DMS79 treated with DMSO at 0.1 percent for 48 hours (cell line): Measurements from ENCODE around the gene GPC4.

Experiments
- DNase-seq: peaks from one replicate; lab custom pipeline; 2025; lab: John Stamatoyannopoulos, UW

GPC4 gene

DNA sequence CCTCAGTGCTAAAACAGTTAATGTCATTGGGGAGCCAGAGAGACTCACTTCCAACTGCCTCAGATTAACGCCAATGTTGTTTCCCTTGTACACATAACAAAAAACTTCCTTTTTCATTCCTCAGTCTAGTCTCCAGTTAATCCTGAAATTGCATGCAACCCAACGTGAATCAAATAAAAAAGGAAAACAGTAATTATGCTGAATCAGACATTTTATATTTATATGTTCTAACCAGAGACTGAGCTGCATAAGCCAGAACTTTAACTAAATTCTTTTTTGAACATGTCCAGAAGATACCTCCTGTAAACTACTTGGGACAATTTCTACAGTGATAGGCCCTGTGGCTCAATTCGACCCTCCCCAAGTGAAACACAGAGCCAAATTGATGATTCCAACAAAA is 4.7 kb downstream of the GPC4 start:
- DNase-seq, result no peak

DNA sequence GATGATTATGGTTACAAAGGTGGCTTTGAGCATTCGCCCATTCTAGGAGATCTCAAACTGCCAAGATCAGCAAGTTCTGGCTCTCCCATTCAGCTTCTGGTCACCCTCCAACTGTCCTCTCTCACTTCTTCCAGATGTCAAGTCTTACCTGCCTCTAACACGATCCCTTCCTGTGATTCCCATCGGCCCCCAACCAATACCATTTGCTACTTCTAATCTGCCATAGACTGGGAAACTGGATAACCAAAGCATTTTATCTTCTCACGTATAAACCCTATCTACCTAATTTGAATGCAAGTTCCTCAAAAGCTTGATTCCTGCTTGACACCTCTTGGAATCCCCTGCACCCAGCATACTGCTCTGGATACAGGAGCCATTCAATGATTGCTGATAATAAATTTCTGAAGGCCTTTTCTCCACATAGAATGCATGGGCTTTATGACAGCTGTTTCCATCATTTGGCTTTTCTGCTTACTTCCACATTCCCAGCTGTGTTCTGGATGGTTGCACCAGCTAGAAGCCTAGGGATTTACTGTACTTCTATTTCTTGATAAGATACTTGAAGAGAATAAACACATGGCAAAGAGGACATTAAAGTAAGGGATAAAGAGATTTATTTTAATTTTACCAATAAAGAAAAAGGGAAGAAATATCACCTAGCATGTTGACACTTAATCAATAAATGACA is 9.6 kb downstream of the GPC4 start:
- no peak for DNase-seq

- no peak for DNase-seq
Observed at GRCh38 chrX:133403984-133404383, 11.3 kb downstream of the GPC4 start.

- no peak for DNase-seq
Observed at GRCh38 chrX:133402830-133403625, 12.3 kb downstream of the GPC4 start.

DNA sequence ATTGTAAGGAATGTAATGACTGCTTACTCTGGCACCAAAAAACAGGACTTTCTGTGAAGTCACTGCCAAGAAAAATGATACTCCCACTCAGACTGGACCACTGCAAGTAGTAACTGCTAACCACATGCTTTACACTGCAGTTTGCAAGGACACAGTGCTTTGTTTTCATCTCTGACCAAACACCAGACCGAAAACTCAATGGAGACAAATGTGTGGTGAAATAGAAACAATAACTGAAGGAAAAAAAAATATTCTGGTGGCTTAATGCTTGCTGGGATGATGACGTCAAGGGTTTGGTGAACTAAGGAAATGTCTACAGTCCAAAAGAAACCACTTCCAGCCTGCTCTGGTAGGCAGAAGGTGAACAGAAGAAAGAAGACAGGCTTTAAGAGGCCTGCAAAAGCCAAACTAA is 13.2 kb downstream of the GPC4 start:
- no peak for DNase-seq

DNA sequence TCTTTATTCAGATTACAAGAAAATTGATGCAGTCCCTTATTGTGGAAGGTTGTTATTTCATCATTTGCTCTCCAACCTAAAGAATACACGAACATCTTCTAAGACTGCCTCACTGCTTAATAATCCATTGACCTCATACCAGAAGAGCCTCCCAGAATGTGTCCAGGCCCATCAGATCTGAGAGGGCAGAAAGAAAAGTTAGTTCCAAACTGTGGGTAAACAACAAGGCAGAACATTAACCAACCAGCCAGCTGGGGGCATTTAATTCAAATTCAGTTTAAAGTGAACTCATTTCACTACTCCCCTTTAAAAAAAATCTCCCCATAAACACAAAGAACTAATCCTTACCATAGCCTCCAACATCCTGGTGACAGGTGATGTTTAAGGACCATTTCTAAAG is 13.8 kb downstream of the GPC4 start:
- DNase-seq, result no peak

- DNase-seq, result no peak
Observed at GRCh38 chrX:133399411-133399810, 15.9 kb downstream of the GPC4 start.

DNA sequence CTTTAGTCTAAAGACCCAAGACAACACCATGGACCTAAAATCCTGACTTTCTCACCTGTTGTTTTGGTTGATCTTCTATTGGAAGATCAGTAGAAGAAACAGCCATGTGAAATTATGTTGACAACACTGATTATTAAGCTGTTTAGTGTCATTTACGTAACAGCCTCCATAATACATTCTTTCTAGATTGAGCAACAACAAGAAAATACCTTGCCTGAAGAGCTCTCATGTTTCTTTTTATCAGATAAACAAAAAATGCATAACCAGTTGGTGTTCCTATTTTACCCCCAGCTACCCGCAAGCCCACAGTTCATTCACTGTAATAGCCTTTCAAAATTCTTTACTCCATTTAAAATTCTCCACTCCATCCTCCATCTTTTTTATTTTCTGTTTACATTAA is 20.5 kb downstream of the GPC4 start:
- no peak for DNase-seq

DNA sequence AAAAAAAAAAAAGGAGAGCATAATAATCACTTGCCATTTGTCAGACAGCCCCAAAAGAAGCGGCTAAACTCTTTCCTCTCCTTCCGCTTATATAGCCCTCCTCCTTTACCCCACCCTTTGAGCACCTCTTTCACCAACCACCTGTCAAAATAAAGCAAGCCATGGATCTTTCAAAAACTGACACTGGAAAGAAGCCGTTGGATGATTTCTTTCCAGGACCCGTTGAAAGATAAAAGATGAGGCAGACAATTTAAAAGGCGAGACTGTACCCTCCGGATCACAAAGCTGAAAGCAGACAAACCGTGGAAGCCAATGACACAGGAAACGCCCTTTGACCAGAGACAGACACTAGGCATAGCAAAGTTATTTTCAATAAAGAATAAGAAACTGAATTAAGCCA is 22.6 kb downstream of the GPC4 start:
- no peak for DNase-seq

DNA sequence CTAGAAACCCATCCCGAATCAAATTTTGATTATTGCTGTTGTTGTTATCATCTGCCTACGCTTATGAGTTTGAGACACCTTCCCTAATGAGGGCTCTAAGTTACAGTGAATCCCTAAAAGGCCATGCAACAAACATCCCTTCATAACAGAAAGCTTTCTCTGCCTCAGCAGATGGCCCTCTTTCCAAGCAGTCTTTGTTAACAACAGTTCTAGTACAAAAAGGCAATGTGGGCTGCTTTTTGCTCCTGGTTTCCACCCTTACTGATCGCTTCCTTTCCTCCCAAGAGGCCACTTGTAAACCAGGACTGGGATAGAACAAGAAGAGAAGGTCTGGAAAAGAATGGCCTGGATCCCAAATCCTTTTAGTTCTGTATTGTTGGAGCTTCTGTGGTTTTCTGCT is 24.2 kb downstream of the GPC4 start:
- no peak for DNase-seq

DNA sequence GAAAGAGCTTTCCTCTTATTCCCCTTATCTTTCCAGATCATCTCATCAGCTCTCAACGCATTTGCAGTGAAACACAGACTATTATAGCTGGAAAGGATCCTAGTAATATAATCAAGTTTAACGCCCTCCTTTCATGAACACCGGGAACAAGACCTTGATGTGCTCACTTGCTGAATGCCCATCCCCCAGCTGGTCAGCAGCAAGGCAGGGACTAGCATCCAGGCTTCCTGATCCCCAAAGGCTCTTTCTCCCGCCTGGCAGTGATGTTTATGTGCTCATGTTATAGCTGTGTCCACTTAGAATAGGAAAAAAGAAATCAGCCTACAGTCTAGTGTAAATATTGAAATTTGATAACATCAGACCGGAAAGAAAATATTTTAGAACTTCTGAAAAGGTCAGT is 24.6 kb downstream of the GPC4 start:
- no peak for DNase-seq

DNA sequence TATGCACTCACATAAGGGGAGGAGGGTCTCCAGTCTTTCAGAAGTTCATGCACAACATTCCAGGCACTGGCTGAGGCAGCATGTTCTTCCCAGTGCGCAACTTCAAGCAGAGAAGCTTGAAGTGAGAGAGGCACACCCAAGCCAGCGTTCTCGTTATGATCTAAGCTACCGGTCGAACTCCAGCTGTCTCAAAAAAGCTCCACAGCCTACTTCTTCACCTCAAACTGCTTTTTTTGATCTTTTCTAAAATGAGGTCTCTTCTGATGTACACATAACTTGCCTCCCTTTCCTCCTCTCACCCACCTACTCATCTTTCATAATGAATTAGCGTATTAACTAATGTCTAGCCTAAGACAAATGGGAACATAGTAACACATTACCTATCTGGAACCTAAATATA is 25.3 kb downstream of the GPC4 start:
- no peak for DNase-seq

DNA sequence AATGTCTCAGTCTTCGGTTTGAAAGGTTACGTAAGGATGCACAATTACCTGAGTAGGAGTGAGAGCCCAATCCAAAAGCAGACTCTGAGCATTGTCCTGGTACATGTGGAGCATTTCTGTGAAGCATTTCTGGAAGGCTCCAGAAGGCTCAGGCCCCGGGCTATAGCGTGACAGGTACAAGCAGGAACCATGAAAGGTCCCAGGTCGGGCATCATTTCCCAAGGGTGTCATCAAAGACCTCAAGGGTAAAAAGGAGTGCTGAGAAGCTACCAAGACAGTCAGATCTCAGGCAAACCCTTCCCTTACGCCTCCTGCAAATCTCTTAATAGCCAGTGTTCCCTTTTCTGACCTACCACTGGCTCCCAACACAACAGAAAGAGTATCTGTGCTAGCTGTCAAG is 30.8 kb downstream of the GPC4 start:
- no peak for DNase-seq

- DNase-seq, result no peak
Observed at GRCh38 chrX:133380711-133381619, 34.3 kb downstream of the GPC4 start.

- no peak for DNase-seq
Observed at GRCh38 chrX:133376422-133376821, 38.9 kb downstream of the GPC4 start.

DNA sequence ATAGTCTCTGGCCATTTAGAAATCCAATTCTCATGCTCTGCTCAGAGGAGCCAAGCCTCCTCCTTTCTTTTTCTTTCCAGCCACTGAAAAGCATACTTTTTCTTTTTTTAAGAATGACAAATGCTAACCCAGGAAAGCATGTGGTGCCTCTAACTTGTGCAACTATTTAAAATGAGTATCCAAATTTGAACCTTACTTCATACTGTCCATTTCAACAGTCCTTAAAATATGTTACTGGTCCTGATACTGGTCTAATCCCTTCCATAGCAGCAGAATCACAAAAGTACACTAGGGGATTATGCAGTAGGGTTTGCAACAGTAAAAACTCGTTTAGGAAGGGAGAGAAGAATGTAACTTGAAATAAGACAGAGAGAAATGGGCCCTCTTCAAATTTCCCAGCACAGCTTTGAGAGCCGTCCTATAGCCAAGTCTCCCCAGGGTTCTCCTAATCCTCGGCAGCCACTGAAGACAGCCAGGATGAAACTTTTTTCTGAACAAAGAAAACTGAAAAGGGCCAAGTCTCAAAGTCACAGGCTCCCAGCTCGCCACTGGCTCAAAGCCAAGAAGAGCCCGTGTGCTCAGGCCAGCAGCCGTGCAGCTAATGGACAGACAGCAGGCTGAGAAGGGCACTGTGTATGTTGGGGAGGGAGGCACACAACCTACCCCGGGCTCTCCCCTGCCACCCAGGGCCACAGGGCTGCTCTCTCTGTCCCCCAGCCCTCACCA is 39.5 kb downstream of the GPC4 start:
- DNase-seq, result no peak

GRCh38 chrX:133374874-133375387 is 40.4 kb downstream of the GPC4 start:
- DNase-seq, result no peak

- no peak for DNase-seq
Observed at GRCh38 chrX:133373386-133374079, 41.8 kb downstream of the GPC4 start.

DNA sequence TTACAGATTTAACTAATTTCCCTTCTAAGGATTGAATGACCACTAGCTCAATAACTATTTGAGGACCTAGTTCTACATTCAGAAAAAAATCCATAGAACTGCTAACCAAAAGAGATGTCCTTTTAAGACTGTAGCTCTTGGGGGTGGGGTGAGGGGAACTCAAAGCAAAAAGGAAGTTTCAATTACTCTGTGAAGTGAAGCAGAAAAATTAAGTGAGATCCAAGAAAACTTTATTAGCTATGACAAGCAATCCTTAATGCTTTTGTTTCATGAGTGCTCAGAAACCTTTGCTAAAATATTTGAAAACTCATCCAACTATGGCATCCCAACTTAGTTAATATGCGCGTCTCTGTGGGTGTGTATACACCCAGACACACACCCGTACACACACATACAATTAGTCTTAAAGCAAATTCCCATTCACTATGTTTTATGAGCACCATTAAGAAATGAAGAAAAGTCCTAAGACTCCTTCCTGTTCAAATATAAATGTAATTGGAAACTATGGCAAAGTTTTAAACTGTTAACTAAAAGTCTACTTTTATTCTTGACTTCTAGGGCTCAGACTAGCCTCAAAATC is 44.5 kb downstream of the GPC4 start:
- DNase-seq, result no peak

DNA sequence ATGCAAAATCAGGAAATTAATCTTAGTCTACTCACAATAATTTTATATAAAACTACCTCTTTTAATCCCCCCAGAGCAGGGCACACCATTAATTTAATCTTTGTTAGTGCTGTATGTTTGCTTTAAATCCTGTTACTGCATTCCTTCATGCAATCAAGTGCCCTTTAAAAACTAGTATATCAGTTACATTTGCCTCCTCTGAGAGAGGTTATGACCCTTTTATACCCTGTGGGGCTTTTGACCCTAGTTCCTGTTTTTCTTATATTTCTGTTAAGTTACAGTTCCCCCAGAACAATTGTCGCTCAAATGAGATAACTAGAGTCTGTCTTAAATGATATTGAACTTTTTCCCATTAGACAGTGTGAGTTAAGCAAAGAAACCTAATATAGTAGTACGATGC is 46.2 kb downstream of the GPC4 start:
- no peak for DNase-seq

GRCh38 chrX:133366735-133367134 is 48.6 kb downstream of the GPC4 start:
- no peak for DNase-seq
